ENCODE results near the gene GABRB1.

GABRB1 gene

DNA sequence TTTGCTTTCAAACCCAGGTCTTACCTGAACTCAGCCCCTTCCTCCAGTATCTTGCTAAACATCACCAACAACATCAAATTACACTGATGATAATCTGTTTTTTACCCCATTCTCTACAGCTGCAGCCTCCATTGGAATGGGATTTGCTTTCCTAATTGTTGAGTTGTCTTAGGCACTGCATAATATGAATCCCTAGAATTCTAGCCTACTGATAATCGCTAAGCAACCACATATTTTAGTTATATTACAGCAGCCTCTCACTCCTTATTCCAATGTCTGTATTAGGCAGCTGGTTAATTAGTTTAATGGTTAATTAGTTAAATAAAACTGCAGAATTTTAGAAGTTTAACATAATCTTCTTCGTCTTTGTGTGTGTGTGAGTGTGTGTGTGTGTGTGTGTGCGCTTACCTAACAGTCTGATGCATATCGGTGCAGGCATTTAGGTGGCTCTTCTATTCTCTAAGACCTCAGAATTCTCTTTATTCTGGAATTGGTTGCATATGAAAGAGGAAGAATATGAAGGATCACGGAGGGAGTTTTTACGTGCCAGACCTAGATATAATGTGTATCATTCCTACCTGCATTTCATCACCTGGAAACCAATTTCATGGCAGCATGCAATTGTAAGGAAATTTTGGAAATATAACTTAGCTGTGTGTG, 437.5 kb downstream of the GABRB1 start:
- no peak for DNase-seq (ENCODE audit: low read depth in 2 of 2)

DNA sequence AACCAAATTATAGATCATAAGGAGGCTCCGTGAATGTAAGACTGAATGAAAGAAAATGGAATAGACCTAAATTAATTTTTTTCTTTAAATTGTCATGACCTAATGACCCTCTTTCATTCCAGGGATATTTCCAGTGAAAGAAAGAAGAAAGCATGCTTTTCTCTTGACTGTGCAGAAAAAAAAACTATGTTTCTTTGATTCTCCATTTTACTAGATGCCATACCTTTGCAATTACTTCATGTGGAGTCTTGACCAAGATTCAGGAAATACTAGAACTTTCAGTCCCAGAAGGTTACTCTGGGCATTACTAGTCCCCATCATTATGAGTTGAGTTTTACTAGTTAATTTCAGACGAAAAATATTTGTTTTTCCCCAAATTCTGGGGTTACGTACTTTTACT, 438.6 kb downstream of the GABRB1 start:
- DNase-seq (ENCODE audit: low read depth in 2 of 2): no peak

DNA sequence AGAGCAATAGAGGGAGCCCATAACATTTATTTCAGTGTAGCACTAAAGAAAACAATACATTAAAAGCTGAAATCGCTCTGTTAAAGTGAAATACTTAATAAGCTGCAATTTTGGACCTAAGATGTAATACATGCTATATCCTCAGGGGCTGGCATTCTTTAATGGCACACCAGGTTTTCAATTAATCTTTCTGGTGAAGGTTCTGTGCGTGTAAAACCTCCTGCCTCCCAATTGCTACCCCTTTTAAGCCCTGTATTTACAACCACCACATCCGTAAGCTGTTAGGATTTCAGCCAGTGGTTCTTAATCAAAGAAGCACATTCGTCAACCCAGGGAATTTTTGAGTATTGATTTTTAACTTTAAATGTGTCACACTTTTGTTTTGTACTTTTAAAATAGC, 439.7 kb downstream of the GABRB1 start:
- DNase-seq (ENCODE audit: low read depth in 2 of 2): no peak

DNA sequence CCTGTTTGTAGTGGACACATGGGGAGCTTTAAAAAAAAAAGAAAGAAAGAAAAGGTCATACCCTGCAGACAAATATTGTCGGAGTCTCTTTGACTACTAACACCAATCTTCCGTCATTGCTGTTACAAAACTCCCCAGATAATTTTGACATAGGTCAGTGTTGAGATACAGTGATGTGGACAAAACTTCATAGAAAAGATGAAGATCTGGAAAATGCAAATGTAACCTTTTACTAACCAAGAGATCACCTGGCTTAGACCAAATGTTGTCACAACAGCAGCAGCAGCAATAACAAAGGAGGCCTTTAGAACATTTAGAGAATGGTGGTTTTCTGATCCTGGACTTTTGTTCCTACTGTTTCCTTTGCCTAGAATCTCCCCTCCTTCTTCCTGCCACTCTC, 440.2 kb downstream of the GABRB1 start:
- DNase-seq (ENCODE audit: low read depth in 2 of 2): no peak

DNA sequence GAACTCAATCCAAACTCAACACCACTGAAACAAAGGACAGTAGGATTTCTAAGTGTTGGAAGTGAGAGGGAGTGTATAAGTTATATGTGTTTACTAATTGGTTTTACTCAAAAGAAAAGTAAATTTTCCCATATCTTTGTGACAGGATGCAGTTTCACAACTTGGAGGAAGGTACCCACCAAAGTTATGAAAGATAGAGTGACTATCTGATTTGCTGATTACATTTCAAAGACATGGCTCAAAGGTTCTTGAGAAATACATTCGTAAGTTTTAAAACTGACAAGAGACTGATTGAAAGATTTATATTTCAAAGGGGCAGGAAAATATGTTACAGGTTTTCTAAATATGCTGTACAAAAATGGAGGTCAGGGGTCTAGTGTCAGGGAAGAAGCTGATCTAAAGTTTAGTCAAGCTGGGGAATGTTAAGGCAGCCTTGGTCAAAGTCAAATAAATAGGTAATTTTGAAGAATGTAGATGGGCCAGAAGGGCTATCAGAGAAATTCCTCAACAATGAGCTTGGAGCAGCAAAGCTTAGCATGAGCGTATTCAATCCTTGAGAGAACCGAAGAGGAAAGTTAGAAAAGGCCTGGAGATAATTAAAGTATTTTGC, 441.9 kb downstream of the GABRB1 start:
- DNase-seq (ENCODE audit: low read depth in 2 of 2): no peak

DNA sequence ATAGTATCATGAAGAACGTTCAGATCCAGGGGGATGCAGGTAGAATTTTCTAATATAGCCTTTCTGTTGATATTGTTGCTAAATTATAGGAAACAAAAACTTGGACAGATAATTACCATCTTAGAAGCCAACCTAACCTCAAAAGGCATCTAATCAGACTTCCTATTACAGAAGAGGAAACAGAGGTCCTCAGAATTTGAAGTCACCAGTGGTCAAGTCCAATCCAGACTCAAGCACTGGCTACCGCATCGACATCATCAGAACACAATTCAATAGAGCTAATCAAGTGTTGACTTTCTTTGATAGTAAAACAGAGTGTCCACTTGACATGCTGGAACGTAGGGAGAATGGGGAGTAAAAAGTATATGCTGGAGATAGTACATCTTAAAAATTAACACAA, 443.4 kb downstream of the GABRB1 start:
- DNase-seq (ENCODE audit: low read depth in 2 of 2): no peak

DNA sequence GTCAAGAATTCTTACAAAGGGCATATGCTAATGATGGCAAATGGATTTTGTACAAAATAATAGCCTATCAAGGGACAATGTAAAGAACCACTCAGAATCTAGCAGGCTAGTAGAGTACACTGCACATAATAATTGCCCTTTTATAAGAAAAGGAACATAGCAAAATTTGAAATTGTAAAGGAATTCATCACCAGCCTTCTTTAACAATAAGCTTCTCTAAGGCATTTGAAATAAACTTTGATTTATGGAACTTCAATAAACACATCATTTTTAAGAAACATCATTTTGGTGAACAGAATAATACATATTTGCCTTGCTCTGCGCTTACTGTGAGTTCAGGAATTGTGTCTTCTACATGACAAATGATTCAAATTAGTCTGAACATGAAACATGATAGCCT, 444.0 kb downstream of the GABRB1 start:
- DNase-seq (ENCODE audit: low read depth in 2 of 2): no peak

Data from stimulated activated CD4-positive, alpha-beta T cell treated with anti-CD3 and anti-CD28 coated beads, Interleukin-4, amount 100 ng/mL, for 48 hours (primary cell).